HG02943 (cell line): ENCODE measurements around the gene CACNG3.
"Not testable (repeated sequence)": the region's sequence is repeated elsewhere in the genome, so short reads cannot be mapped to it uniquely, and the experiment has no call there.

Source experiments
- ATAC-seq: cut with Tn5 transposase; IDR thresholded peaks from one replicate; pipeline ENCODE4 v1.9.1; 2021; ENCODE audit warnings: mild to moderate bottlenecking, low read depth, moderate library complexity; ENCODE audit not compliant: unreplicated experiment

CACNG3 gene

GRCh38 chr16:24275413-24275812, 19.3 kb downstream of the CACNG3 start:
- ATAC-seq = no peak

DNA sequence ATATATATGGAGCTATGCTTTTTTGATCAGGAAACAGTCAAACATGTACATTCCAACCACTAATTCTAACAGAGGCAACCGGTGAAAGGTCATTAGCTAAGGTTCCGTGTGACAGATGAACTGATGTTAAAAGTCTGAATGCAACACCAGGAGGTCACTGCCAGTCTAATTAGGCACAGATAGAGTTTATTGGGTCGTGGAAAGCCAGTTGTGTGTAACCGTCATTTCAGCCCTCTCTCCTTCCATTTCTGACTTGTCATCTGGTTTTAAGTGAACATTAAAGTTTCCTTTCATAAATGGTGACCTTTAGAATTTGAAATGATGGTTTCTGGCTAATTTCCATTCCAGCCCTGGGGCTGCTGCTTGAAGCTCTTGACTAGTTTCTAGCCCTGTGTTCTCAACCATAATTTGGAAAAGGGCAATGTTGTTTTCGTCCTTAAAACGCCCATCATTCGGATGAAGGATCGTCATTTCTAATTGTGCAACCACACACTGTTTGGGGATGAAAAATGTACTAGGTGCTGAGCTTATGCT, 23.9 kb downstream of the CACNG3 start:
- ATAC-seq = no peak

DNA sequence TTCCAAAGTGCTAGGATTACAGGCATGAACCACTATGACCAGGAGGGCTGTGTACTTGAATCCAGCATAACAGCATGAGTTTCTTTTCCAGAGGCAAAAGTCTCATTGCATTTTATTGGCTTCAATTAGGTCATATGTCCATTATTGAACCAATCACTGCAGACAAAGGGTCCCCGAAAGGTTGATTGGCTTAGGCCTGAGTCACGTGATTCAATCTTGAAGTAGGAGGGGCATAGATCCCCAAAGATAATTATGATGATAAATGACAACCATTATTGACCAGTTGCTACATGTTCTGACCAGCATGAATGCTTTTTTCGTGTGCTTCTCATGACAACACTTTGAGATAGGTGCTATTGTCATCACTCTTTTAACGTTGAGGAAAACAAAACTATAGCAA, 25.3 kb downstream of the CACNG3 start:
- ATAC-seq = no peak

DNA sequence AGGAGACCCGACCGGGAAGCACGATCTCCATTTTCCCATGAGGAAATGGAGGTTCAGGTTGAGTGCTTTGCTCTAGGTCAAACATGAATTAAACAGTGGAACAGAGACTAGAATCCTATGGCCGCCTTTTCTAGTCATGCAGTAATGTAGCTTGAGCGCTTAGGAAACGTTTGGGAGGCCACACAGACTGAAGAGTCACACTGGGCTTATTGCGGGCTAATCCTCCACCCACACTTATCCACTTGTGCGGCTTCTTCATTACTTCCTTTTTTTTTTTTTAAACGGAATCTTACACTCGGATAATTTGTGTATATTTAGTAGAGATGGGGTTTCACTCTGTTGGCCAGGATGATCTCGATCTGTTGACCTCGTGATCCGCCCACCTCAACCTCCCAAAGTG, 26.0 kb downstream of the CACNG3 start:
- no peak for ATAC-seq

- no peak for ATAC-seq
Observed at GRCh38 chr16:24286741-24287405, 30.7 kb downstream of the CACNG3 start.

DNA sequence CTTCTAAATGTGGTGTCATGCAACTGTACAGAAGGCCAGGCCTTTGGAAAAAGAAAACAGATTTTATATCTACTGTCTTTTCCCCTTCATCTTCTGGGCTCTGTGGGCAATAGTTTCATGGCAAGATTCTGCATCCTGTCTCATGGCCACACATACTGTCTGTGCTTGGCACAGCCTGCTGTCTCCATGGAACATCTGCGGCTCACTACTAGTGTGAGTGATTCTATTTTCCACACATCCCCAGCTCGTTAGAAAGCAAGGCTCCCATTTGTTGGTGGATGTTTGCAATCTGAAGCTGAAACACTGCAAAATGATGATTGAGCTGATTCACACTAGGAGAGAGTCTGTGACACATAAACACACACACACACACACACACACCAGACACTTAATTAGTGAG, 32.4 kb downstream of the CACNG3 start:
- ATAC-seq = no peak

DNA sequence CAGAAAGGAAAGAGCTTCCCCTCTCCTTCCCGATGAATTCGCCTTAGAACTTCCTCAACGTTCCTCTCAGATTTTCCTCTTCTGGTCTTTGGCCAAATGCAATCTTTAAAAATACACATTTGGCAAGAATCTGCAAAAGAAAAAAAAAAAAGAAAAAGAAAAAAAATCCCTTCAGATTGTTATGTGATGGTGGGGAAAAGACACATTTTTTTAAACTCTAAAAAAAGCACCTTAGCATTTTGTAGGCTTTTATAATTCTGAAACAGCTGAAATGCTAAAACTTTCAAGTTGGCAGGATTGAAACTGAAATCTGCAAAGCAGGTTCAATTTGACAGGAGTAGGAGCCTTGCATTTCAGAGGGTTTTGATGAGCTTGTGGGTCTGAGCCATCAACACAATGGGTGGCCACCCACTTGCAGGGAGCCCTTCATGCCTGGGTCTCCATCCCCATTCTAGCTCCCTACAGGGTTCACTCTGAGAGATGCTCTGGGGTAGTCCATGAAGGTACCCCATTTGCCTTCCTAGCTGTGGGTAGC, 33.1 kb downstream of the CACNG3 start:
- no peak for ATAC-seq

DNA sequence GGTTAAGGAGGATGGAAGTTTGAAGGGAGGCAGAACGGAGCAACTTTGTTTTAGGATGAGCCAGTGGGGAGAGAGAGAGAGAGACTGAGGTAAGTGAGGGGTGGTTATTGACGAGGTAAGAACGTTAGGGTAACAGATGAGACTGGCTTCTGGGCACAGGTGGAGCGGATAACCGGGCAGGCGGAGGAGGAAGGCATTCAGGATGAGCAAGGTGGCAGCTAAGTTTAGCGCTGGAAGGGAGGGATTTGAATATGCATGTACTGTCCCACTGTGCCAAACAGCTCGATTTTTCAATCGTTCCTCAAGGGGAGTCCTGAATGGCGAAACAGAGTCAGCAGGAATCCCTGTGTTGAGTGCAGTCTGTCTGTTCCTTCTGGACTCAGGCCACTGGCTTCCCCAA, 35.8 kb downstream of the CACNG3 start:
- no peak for ATAC-seq

DNA sequence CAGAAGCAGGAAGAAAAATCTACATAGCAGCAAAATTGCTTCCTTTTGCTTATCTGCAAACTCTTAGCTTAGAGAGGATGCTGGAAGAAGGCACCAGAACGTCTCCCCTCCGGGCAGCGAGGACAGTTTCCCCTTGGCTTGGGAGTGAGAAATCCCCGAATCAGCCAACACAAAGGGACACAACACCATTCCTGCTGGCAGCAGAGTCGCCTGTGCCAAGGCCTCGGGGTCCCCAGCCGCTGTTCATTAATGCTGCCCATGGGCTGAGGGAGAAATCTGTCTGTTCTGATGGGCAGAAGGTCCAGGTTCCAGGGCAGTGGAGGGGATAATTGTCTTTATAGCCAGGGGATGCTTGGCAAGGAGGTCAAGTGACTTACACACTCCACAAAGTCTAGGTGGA, 38.0 kb downstream of the CACNG3 start:
- no peak for ATAC-seq

- no peak for ATAC-seq
Observed at GRCh38 chr16:24297375-24297774, 41.2 kb downstream of the CACNG3 start.

GRCh38 chr16:24298548-24299167, 42.5 kb downstream of the CACNG3 start:
- no peak for ATAC-seq

- not testable (repeated sequence) for ATAC-seq
Observed at GRCh38 chr16:24300750-24301149, 44.6 kb downstream of the CACNG3 start.

GRCh38 chr16:24302636-24303035, 46.5 kb downstream of the CACNG3 start:
- ATAC-seq = no peak

GRCh38 chr16:24308200-24308599, 52.1 kb downstream of the CACNG3 start:
- no peak for ATAC-seq

- no peak for ATAC-seq
Observed at GRCh38 chr16:24309258-24310142, 53.4 kb downstream of the CACNG3 start.

DNA sequence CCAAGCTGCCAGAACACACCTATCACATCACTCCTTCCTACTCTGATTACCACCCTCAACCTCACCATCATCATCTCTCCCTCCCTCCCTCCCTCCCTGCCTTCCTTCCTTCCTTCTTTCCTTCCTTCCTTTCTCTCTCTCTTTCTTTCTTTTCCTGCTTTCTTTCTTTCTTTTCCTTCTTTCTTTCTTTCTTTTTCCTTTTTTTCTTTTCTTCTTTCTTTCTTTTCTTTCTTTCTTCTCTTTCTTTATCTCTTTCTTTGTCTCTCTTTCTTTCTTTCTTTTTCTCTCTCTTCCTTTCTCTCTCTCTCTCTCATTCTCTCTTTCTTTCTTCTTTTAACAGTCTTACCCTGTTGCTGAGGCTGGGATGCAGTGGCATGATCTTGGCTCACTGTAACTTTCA, 59.2 kb downstream of the CACNG3 start:
- ATAC-seq = no peak

DNA sequence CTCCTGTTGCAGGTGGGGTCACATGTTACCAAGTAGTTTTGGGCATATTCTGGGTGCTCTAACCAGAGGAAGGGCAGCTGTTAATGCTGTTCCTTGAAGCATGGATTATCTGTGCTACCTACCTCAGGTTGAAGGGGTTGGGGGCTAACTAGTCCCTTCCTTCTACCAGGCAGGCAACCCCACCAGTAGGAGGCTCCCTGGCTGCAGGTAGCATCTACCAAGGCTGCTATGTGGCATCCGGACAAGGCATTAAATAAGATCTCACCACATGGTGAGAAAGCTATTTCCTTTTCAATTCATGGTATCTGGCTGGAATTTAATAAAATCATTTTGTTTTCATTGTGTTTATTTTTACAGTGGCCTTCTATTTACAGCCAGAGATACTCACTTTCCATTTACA, 62.5 kb downstream of the CACNG3 start:
- no peak for ATAC-seq

DNA sequence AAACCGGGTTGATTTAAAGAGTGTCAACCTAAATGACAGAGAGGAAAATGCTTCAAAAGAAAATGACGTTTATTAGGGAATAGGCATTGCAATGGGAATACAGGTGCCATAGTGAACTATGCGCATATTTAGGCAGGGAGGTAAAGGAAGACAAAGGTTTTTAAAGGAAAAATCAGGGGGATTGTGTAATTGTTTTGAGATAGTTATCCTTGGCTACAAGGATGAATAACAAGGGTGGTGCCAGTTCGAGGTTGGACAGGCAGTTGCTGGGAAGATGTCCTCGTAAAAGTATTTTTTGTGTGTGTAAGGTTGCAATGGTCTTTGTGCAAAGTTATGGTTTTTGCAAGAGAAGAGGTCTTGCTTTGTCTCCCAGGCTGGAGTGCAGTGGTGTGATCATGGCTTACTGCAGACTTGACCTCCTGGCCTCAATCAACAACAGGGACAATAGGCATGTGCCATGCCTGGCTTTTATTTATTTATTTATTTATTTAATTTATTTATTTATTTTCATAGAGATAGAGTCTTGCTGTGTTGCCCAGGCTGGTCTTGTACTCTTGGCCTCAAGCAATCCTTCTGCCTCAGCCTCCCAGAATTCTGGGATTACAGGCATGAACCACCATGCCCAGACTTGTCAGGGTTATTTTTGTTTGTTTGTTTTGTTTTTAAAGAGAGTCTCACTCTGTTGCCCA, 63.1 kb downstream of the CACNG3 start:
- no peak for ATAC-seq

DNA sequence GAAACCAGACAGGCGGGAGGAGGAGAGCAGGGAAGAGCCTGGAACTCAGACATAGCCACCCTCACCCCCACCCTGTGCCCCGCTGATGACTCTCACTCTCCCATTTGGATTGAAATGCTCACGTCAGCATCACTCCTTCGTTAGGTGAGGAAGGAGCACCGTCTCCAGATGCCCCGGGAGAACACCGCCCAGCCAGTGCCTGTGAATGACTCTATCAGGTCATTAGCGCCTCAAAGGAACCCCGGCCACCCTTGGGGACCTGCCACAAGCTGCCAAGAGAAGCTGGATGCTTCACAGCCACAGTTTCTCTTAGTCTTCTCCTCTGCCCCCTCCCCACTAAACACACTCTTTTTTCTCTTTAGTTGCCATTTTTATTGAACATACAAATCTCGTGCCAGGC, 66.0 kb downstream of the CACNG3 start:
- ATAC-seq = no peak

DNA sequence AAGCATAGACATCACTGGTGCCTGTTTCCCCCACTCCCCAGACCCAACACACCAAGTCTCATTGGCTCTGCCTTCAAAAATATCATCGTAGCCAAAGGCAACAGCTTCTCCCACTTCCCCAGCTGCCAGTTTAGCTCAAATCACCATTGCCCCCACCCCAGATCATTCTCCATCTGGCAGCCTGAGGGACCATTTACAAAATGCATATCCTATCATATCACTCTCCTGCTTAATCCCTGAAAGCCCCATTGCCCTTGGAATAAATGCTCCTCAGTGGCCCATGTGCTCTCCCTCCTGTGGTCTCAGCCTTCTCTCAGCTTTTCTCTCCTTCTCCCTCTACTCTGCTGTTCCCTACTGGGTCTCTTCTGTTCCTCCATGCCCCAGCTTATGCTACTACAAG, 68.3 kb downstream of the CACNG3 start:
- no peak for ATAC-seq
